Vagina (tissue), 2 donors: ENCODE measurements around the gene ARHGAP5.

Experiments used
- CTCF ChIP-seq, 3 experiments: fragments of 450-650 bp in 2 of 3; fragments of 200-600 bp in 1 of 3; sonication (generic) in 1 of 3; IDR thresholded peaks; one replicate each; pipeline ENCODE4 v1.5.1; 2017 to 2019; ENCODE audit warnings: antibody characterized with exemption in 3 of 3, mild to moderate bottlenecking in 2 of 3, moderate library complexity in 2 of 3
- POLR2A ChIP-seq, 2 donors: fragments of 450-650 bp; IDR thresholded peaks; one replicate each; pipeline ENCODE4 v1.6.1; 2017; ENCODE audit warnings: antibody characterized with exemption in 2 of 2, mild to moderate bottlenecking in 2 of 2, moderate library complexity in 2 of 2

GRCh38 chr14:32205984-32206383 is 128.9 kb downstream of the ARHGAP5 start:
- TF ChIP-seq CTCF (IDR thresholded peaks at IDR 0.05) (no peak), POLR2A (IDR thresholded peaks at IDR 0.05) (no peak)
